Activated naive CD8-positive, alpha-beta T cell treated with anti-CD3 and anti-CD28 coated beads, Interleukin-2, amount 50 U/mL, for 24 hours (primary cell): ENCODE data around the gene TEKT2.

Experiments used
- ATAC-seq: fragments of 150-1000 bp; cut with Tn5 transposase; one replicate; pipeline ENCODE4 v1.10.0; 2021
- DNase-seq: peaks from one replicate; pipeline ENCODE4 v3.0.0; 2021
- H3K27ac Mint-ChIP-seq: one replicate; pipeline ENCODE4 v1.8.0; 2021; ENCODE audit warnings: mild to moderate bottlenecking, mixed read lengths
- H3K27me3 Mint-ChIP-seq: one replicate; pipeline ENCODE4 v1.8.0; 2021; ENCODE audit warnings: mixed read lengths
- H3K36me3 Mint-ChIP-seq: one replicate; pipeline ENCODE4 v1.8.0; 2021; ENCODE audit warnings: low read depth, mixed read lengths
- H3K4me1 Mint-ChIP-seq: one replicate; pipeline ENCODE4 v1.8.0; 2021; ENCODE audit warnings: mixed read lengths
- H3K4me3 Mint-ChIP-seq: one replicate; pipeline ENCODE4 v1.8.0; 2021; ENCODE audit warnings: mild to moderate bottlenecking, moderate library complexity, mixed read lengths
- H3K9me3 Mint-ChIP-seq: one replicate; pipeline ENCODE4 v1.8.0; 2021; ENCODE audit warnings: mixed read lengths

Gene TEKT2

DNA sequence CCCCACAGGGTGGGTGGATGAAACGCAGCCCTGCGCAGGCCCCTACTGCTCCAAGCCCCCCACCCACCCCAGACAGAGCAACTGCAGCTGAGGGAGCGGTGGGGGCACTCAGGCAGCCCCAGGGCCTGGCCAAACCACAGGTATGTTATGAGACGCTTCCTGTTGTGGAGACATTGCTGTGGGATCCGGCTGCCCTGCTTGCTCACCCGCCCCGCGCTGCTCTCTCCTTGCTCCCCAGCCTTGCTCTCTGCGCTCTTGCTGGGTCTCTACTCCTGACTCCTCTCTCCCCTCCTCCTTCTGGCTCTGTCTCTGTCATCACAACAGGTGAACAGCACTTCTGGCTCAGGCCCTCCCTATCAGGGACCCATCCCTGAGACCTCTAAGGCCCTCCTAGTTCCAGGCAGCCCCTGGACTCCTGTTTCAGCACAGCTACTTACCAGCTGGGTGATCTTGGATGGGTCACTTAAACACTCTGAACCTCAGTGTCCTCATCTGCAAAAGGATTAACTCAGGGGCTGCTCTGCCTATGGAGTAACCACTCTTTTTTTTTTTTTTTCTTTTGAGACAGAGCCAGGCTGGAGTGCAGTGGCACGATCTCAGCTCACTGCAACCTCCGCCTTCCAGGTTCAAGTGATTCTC lies 25.3 kb downstream of the TEKT2 start:
- H3K9me3 Mint-ChIP-seq: no peaks in the 10 kb centered on the region

GRCh38 chr1:36111151-36111550 lies 27.3 kb downstream of the TEKT2 start:
- no peak for DNase-seq
- ATAC-seq: no peak
- H3K27ac Mint-ChIP-seq: no peak overlapping the region
- H3K4me1 Mint-ChIP-seq: peaks cover 28% of the 10 kb centered on the region
- no peaks in the 10 kb centered on the region for H3K9me3 Mint-ChIP-seq
- no peaks in the 10 kb centered on the region for H3K27me3 Mint-ChIP-seq
- no peak overlapping the region for H3K4me3 Mint-ChIP-seq
- H3K36me3 Mint-ChIP-seq: no peaks in the 10 kb centered on the region

More for the DNA sequence above, 25.3 kb downstream of the TEKT2 start:
- H3K36me3 Mint-ChIP-seq: no peaks in the 10 kb centered on the region
- H3K27ac Mint-ChIP-seq: peak overlapping the region; percentile 32
- no peaks in the 10 kb centered on the region for H3K27me3 Mint-ChIP-seq
- H3K4me1 Mint-ChIP-seq: peaks cover 28% of the 10 kb centered on the region
- ATAC-seq (peak; percentile 83), DNase-seq (peak; percentile 41)
- no peak overlapping the region for H3K4me3 Mint-ChIP-seq

GRCh38 chr1:36112823-36113222 lies 28.9 kb downstream of the TEKT2 start:
- Mint-ChIP-seq H3K4me3 (no peak overlapping the region), H3K27ac (no peak overlapping the region), H3K36me3 (no peaks in the 10 kb centered on the region), H3K27me3 (no peaks in the 10 kb centered on the region), H3K4me1 (peaks cover 28% of the 10 kb centered on the region), H3K9me3 (no peaks in the 10 kb centered on the region)
- DNase-seq: no peak
- no peak for ATAC-seq

GRCh38 chr1:36114371-36114770 lies 30.5 kb downstream of the TEKT2 start:
- Mint-ChIP-seq H3K36me3 (no peaks in the 10 kb centered on the region), H3K27ac (no peak overlapping the region), H3K4me1 (peaks cover 17% of the 10 kb centered on the region), H3K9me3 (no peaks in the 10 kb centered on the region), H3K4me3 (no peak overlapping the region), H3K27me3 (no peaks in the 10 kb centered on the region)
- ATAC-seq (no peak), DNase-seq (no peak)

DNA sequence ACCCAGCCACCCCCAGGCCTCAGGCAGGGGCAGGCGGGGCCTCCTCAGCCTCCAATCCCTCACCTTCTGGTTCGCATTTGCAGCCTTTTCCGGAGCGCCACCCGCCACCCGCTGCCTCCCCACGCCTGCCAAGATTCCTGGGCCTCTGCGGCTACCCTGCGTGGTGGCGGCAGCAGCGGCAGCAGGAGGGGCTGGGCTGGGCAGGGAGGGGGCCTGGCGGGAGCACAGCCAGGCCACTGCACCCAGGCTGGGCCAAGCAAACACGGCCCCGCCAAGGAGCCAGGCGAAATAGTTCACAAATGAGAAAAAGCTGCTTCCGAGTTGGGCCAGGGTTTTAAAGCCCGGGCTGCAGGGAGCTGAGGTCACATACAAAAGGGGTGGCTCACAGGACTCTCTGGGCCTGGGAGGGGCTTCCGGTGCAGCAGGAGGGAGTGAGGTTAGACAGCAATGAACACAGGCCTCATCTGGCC lies 31.3 kb downstream of the TEKT2 start:
- no peak overlapping the region for H3K4me3 Mint-ChIP-seq
- H3K4me1 Mint-ChIP-seq: peaks cover 11% of the 10 kb centered on the region
- DNase-seq: no peak
- no peak overlapping the region for H3K27ac Mint-ChIP-seq
- H3K9me3 Mint-ChIP-seq: no peaks in the 10 kb centered on the region
- no peak for ATAC-seq
- no peaks in the 10 kb centered on the region for H3K36me3 Mint-ChIP-seq
- H3K27me3 Mint-ChIP-seq: no peaks in the 10 kb centered on the region

DNA sequence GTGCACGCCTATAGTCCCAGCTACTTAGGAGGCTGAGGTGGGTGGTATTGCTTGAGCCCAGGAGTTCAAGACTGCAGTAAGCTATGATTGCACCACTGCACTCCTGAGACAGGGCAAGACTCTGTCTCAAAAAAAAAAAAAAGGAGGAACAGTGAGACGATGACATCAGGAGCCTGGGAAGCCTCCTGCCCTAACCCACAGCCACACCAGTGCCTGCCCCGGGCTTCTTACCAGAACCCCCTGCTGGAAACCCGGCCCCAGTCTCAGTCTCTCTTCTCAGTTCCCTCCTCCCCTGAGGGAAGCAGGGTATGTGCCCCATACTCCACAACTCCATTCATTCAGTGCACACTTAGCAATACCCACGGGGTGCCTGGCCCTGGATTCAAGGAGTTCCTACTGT lies 32.0 kb downstream of the TEKT2 start:
- DNase-seq (no peak), ATAC-seq (no peak)
- Mint-ChIP-seq H3K4me1 (peaks cover 7% of the 10 kb centered on the region), H3K27ac (no peak overlapping the region), H3K36me3 (no peaks in the 10 kb centered on the region), H3K9me3 (no peaks in the 10 kb centered on the region), H3K4me3 (no peak overlapping the region), H3K27me3 (no peaks in the 10 kb centered on the region)

DNA sequence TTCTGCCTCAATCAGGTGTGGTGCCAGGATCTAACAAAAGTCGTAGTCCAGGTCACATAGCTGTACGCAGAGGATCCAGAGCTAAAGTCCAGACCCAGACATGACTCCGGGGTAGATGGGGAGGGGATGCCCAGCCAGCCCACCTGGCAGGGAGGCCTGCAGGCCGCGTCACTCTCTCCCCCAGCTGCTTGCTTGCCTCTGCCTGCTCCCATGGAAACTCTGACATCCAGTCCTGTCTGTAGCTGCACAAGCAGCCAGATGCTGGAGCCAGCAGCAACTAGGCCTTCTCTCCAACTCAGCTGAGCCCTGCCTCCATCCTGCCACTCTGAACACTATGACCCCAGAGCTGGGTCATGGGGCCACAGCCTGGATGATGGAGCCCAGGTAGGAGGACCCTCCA lies 33.0 kb downstream of the TEKT2 start:
- H3K27ac Mint-ChIP-seq: no peak overlapping the region
- no peaks in the 10 kb centered on the region for H3K36me3 Mint-ChIP-seq
- ATAC-seq (no peak), DNase-seq (no peak)
- H3K27me3 Mint-ChIP-seq: no peaks in the 10 kb centered on the region
- H3K4me3 Mint-ChIP-seq: no peak overlapping the region
- H3K9me3 Mint-ChIP-seq: no peaks in the 10 kb centered on the region
- no peaks in the 10 kb centered on the region for H3K4me1 Mint-ChIP-seq

- no peak overlapping the region for H3K27ac Mint-ChIP-seq
- no peak for ATAC-seq
- H3K9me3 Mint-ChIP-seq: no peaks in the 10 kb centered on the region
- no peaks in the 10 kb centered on the region for H3K36me3 Mint-ChIP-seq
- H3K4me1 Mint-ChIP-seq: peaks cover 13% of the 10 kb centered on the region
- DNase-seq: no peak
- H3K27me3 Mint-ChIP-seq: peaks cover 11% of the 10 kb centered on the region
- no peak overlapping the region for H3K4me3 Mint-ChIP-seq
Observed at GRCh38 chr1:36118447-36119204, 34.7 kb downstream of the TEKT2 start.

- H3K36me3 Mint-ChIP-seq: no peaks in the 10 kb centered on the region
- no peak overlapping the region for H3K27ac Mint-ChIP-seq
- H3K27me3 Mint-ChIP-seq: peaks cover 16% of the 10 kb centered on the region
- peaks cover 19% of the 10 kb centered on the region for H3K4me1 Mint-ChIP-seq
- H3K4me3 Mint-ChIP-seq: no peak overlapping the region
- ATAC-seq: no peak
- no peak for DNase-seq
- H3K9me3 Mint-ChIP-seq: no peaks in the 10 kb centered on the region
Observed at GRCh38 chr1:36119456-36119855, 35.6 kb downstream of the TEKT2 start.

GRCh38 chr1:36122062-36123030 lies 38.5 kb downstream of the TEKT2 start:
- Mint-ChIP-seq H3K4me3 (no peak overlapping the region), H3K27ac (peak overlapping the region; percentile 12), H3K4me1 (peaks cover 28% of the 10 kb centered on the region), H3K36me3 (no peaks in the 10 kb centered on the region), H3K27me3 (peaks cover 28% of the 10 kb centered on the region), H3K9me3 (no peaks in the 10 kb centered on the region)
- no peak for ATAC-seq
- no peak for DNase-seq

DNA sequence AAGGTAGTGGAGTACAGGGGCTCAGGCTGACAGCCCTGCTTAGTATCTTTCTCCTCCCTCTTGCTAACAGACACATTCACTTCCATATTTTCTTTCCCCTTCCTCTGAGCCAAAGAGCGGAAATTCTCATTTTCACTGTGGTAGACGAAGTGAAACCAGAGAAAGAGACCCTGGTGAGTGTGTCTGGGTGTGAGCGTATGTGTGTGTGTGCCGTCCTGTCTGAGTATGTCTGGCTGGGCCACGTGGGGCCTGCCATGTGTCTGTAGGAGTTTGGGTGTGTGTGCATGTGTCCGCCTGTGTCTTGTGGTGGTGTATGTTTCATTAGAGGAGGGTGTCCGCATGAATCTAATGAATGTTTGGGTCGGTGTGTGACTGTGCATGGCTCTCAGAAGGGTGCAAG lies 39.5 kb downstream of the TEKT2 start:
- H3K4me3 Mint-ChIP-seq: peak overlapping the region; percentile 39
- peaks cover 28% of the 10 kb centered on the region for H3K27me3 Mint-ChIP-seq
- ATAC-seq (peak; percentile 35), DNase-seq (no peak)
- peaks cover 28% of the 10 kb centered on the region for H3K4me1 Mint-ChIP-seq
- H3K36me3 Mint-ChIP-seq: no peaks in the 10 kb centered on the region
- no peaks in the 10 kb centered on the region for H3K9me3 Mint-ChIP-seq
- H3K27ac Mint-ChIP-seq: peak overlapping the region; percentile 33

DNA sequence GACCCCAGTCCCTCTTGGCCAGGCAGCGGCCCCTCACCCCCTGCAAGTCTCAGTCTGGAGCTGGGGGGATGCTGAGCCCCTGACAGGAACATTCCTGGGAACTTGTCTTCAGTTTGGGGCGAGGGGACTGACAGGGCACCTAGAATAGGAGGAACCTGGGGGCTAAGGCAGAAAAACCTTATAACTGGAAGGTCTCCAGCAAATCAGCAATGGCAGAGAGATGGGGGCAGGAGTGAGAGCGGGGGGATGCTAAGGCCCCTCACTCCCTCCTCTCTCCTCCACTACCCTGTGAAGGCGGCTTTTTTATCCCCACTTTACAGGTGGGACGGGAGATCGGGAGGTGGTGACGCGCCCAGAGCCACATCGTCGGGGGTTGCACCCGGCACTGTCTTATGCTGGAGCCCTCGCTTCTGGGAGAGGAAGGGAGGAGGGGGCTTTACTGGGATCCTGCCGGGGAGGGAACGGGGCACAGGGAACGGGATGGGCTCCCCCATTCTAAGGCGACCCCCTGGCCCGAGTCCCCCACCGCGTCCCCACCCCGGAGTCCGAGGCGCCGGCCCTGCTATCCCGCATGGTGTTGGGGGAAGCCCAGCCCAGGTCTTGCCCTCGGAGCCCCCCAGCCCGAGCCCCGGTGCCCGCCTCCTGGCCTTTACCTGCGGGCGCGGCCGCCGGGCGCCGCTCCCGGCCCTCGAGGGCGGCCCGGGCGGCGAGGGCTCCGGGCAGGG lies 40.7 kb downstream of the TEKT2 start:
- peak overlapping the region; percentile 62 for H3K4me3 Mint-ChIP-seq
- no peaks in the 10 kb centered on the region for H3K36me3 Mint-ChIP-seq
- H3K4me1 Mint-ChIP-seq: peaks cover 28% of the 10 kb centered on the region
- DNase-seq (no peak), ATAC-seq (no peak)
- peaks cover 28% of the 10 kb centered on the region for H3K27me3 Mint-ChIP-seq
- no peaks in the 10 kb centered on the region for H3K9me3 Mint-ChIP-seq
- H3K27ac Mint-ChIP-seq: no peak overlapping the region

DNA sequence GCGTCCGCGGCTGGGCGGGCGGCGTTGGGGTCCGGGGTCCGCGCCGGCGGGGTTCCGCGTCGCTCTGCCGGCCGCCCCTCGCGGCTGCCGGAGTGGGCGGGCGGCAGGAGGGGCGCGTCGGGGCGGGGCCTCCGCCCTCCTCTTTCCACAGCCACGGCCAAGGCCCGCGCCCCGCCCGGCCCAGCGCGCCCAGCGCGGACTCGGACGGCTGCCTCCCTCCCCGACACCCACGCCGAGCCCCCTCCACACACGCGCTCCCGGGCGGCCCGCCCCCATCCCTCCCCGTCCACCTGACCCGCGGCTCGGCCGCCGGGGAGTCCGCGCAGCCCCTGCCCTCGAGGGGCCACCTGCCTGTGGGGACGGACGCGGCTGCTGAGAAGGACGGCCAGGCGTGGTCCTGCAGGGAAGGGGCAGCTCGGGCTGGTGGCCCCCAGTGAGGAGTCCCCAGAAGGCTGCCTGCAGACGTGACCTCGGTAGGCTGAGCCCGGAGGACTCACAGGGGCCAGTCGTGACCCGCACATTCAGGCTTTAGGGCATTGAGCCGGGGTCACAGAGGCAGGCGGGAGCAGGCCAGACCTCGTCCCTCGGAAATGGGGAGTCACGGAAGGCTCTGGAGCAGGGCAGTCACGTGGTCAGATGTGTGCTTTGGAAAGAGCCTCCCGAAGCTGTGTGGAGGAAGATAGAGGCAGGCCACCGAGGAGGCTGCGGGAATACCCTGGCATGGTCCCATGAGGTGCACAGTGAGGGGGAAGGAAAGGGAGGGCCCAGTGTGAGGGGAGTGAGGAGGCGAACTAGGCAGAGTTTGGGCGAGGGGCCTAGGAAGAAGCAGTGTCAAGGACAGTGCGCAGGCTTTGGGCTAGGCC lies 41.5 kb downstream of the TEKT2 start, which contains the start of gene COL8A2:
TSS of gene COL8A2 (minus strand) at position 94 of the 863 bp plus-strand sequence. CDS start 24,980 bp downstream, outside the sequence.
- H3K27ac Mint-ChIP-seq: no peak within 1 kb of the TSS
- DNase-seq: no peak
- peaks cover 28% of the 10 kb centered on the region for H3K4me1 Mint-ChIP-seq

More for the DNA sequence above, 41.5 kb downstream of the TEKT2 start, which contains the start of gene COL8A2:
- Mint-ChIP-seq H3K4me3 (peak within 1 kb of the TSS; percentile 62), H3K36me3 (no peaks in the 10 kb centered on the region), H3K27me3 (peaks cover 28% of the 10 kb centered on the region), H3K9me3 (no peaks in the 10 kb centered on the region)
- ATAC-seq: no peak
